NCI-H774 (cell line): ENCODE results near the gene ACSF3.

ENCODE experiments used
- DNase-seq: peaks from one replicate; lab custom pipeline; 2025; lab: John Stamatoyannopoulos, UW

ACSF3 gene

GRCh38 chr16:89095491-89095951, 1.9 kb downstream of the ACSF3 start:
- DNase-seq = no peak

- DNase-seq = no peak
Measured at GRCh38 chr16:89096042-89096717, 2.5 kb downstream of the ACSF3 start.

GRCh38 chr16:89096768-89097391, 3.2 kb downstream of the ACSF3 start:
- no peak for DNase-seq

GRCh38 chr16:89097392-89097772, 3.7 kb downstream of the ACSF3 start:
- no peak for DNase-seq

- no peak for DNase-seq
Measured at GRCh38 chr16:89098767-89099430, 5.2 kb downstream of the ACSF3 start.

- no peak for DNase-seq
Measured at GRCh38 chr16:89099905-89100304, 6.3 kb downstream of the ACSF3 start.

GRCh38 chr16:89100601-89101302, 7.1 kb downstream of the ACSF3 start:
- DNase-seq = no peak

GRCh38 chr16:89101303-89102040, 7.8 kb downstream of the ACSF3 start:
- DNase-seq = no peak

GRCh38 chr16:89102041-89102471, 8.4 kb downstream of the ACSF3 start:
- no peak for DNase-seq

- DNase-seq = no peak
Measured at GRCh38 chr16:89102481-89103073, 8.9 kb downstream of the ACSF3 start.

- no peak for DNase-seq
Measured at GRCh38 chr16:89103156-89103555, 9.5 kb downstream of the ACSF3 start.

- DNase-seq = no peak
Measured at GRCh38 chr16:89103781-89104180, 10.1 kb downstream of the ACSF3 start.

GRCh38 chr16:89104303-89104702, 10.7 kb downstream of the ACSF3 start:
- no peak for DNase-seq

GRCh38 chr16:89104930-89105571, 11.4 kb downstream of the ACSF3 start:
- no peak for DNase-seq

GRCh38 chr16:89105599-89106151, 12.0 kb downstream of the ACSF3 start:
- no peak for DNase-seq

- DNase-seq = no peak
Measured at GRCh38 chr16:89106533-89107202, 13.0 kb downstream of the ACSF3 start.

GRCh38 chr16:89107203-89107582, 13.5 kb downstream of the ACSF3 start:
- DNase-seq = no peak

- DNase-seq = no peak
Measured at GRCh38 chr16:89108416-89108815, 14.8 kb downstream of the ACSF3 start.

- no peak for DNase-seq
Measured at GRCh38 chr16:89110641-89111040, 17.0 kb downstream of the ACSF3 start.

GRCh38 chr16:89111263-89111662, 17.6 kb downstream of the ACSF3 start:
- DNase-seq = no peak
